PC-3 (cell line): ENCODE measurements around the gene NAA11. TPM values are rescaled to one million over a fixed set of nuclear protein-coding genes. Genes with fewer than 3 reads are reported as not detected.

Source experiments
- ATAC-seq: fragments of 200-7000 bp; cut with Tn5 transposase; 2 replicates; pipeline ENCODE4 v1.9.1; 2020; ENCODE audit warnings: mild to moderate bottlenecking, moderate library complexity
- BruUV-seq: library from RNA; stranded (reverse); fragments of 400-500 nt; replicated peaks from 2 replicates; lab custom pipeline; 2021; lab: Mats Ljungman, UMichigan
- CTCF ChIA-PET: fragments of 300-600 bp; sonication (Branson Sonifier 250); formaldehyde crosslinking; loops from one replicate; lab custom pipeline; 2022; ENCODE audit warnings: antibody characterized with exemption; lab: Charles Lee
- POLR2A ChIA-PET: fragments of 300-600 bp; sonication (Branson Sonifier 250); formaldehyde crosslinking; loops from one replicate; lab custom pipeline; 2022; ENCODE audit warnings: antibody characterized with exemption; ENCODE audit not compliant: unreplicated experiment; lab: Charles Lee
- DNase-seq: peaks from one replicate; pipeline ENCODE4 v3.0.0-alpha.2; 2015
- H2AFZ ChIP-seq: fragments of 300-600 bp; sonication (generic); 2 replicates; pipeline ENCODE4 v1.6.0; 2016; ENCODE audit warnings: antibody characterized with exemption, low read length
- H3F3A ChIP-seq: fragments of 300-600 bp; sonication (generic); one replicate; pipeline ENCODE4 v1.6.0; 2017; ENCODE audit warnings: antibody characterized with exemption, low read length, control low read depth, mild to moderate bottlenecking; ENCODE audit not compliant: unreplicated experiment
- H3K27ac ChIP-seq: fragments of 300-600 bp; sonication (generic); 2 replicates; pipeline ENCODE4 v1.5.1; 2016; ENCODE audit warnings: mild to moderate bottlenecking, low read length
- H3K27me3 ChIP-seq: fragments of 300-600 bp; sonication (generic); 2 replicates; pipeline ENCODE4 v1.6.1; 2016; ENCODE audit warnings: low read length, mixed read lengths
- H3K36me3 ChIP-seq: fragments of 300-600 bp; sonication (generic); 2 replicates; pipeline ENCODE4 v1.6.1; 2016; ENCODE audit warnings: low read depth, mixed run types, low read length, mixed read lengths
- H3K4me1 ChIP-seq: fragments of 300-600 bp; sonication (generic); 2 replicates; pipeline ENCODE4 v1.5.1; 2016; ENCODE audit warnings: low read length; ENCODE audit not compliant: insufficient read depth
- H3K4me2 ChIP-seq: fragments of 300-600 bp; sonication (generic); 2 replicates; pipeline ENCODE4 v1.6.0; 2016; ENCODE audit warnings: low read length
- H3K4me3 ChIP-seq: fragments of 300-600 bp; sonication (generic); 2 replicates; pipeline ENCODE4 v1.5.1; 2016; ENCODE audit warnings: mild to moderate bottlenecking, low read length, mixed read lengths
- H3K79me2 ChIP-seq: fragments of 300-600 bp; sonication (generic); 2 replicates; pipeline ENCODE4 v1.6.1; 2017; ENCODE audit warnings: low read length, mixed read lengths
- H3K9ac ChIP-seq: fragments of 300-600 bp; sonication (generic); 2 replicates; pipeline ENCODE4 v1.6.0; 2016; ENCODE audit warnings: mild to moderate bottlenecking, low read length
- H3K9me2 ChIP-seq: fragments of 300-600 bp; sonication (generic); replicated peaks from 2 replicates; pipeline ENCODE4 v1.6.1; 2016; ENCODE audit warnings: mixed run types, low read length, mixed read lengths
- H3K9me3 ChIP-seq: fragments of 300-600 bp; sonication (generic); 2 replicates; pipeline ENCODE4 v1.6.1; 2016; ENCODE audit warnings: low read length, mixed read lengths
- H4K20me1 ChIP-seq: fragments of 300-600 bp; sonication (generic); 2 replicates; pipeline ENCODE4 v1.6.1; 2016; ENCODE audit warnings: low read length, mixed read lengths
- CTCF ChIP-seq: fragments of 300-600 bp; sonication (generic); conservative IDR thresholded peaks from 2 replicates; pipeline ENCODE4 v1.5.1; 2017; ENCODE audit warnings: antibody characterized with exemption, low read depth, mild to moderate bottlenecking, low read length
- EZH2 ChIP-seq: fragments of 300-600 bp; sonication (generic); IDR thresholded peaks from one replicate; pipeline ENCODE4 v1.6.1; 2017; ENCODE audit warnings: antibody characterized with exemption, mild to moderate bottlenecking, low read length; ENCODE audit not compliant: unreplicated experiment
- EZH2phosphoT487 ChIP-seq: fragments of 300-600 bp; sonication (generic); IDR thresholded peaks from 2 replicates; pipeline ENCODE4 v1.6.1; 2018; ENCODE audit warnings: mild to moderate bottlenecking, antibody characterized with exemption, low read length, borderline replicate concordance
- intact Hi-C: fragments of 100-400 bp; cut with micrococcal nuclease; formaldehyde crosslinking; loops from 2 replicates; pipeline ENCODE4 v1.9.0; 2023
- total RNA-seq: library from RNA; depleted of rRNA; stranded (reverse); fragments of >200 nt; gene quantifications from 2 replicates; pipeline ENCODE4 v1.2.3, GENCODE V29; 2014

NAA11 gene
- total RNA-seq, 1 experiment from 2014 or later, result not detected

- no peak for ATAC-seq
- H3F3A ChIP-seq, result no peaks in the 10 kb centered on the region
- H4K20me1 ChIP-seq, result no peaks in the 10 kb centered on the region
- no peak overlapping the region for H3K4me2 ChIP-seq
- intact Hi-C loops, result no loop called here
- no peaks in the 10 kb centered on the region for H3K9me2 ChIP-seq
- CTCF ChIA-PET, result no interaction called here
- DNase-seq, result peak; percentile 30
- H3K9ac ChIP-seq, result no peak overlapping the region
- H3K79me2 ChIP-seq, result no peaks in the 10 kb centered on the region
- no TSS peak for BruUV-seq
- no peak overlapping the region for H2AFZ ChIP-seq
- no peaks in the 10 kb centered on the region for H3K36me3 ChIP-seq
- POLR2A ChIA-PET, result no interaction called here
- TF ChIP-seq EZH2phosphoT487 (no peak), EZH2 (no peak), CTCF (no peak)
- H3K27me3 ChIP-seq, result no peaks in the 10 kb centered on the region
- H3K4me1 ChIP-seq, result peaks cover 9% of the 10 kb centered on the region; the same call in 1 of the 2 replicates
- H3K27ac ChIP-seq, result no peak overlapping the region
- H3K4me3 ChIP-seq, result no peak overlapping the region
- H3K9me3 ChIP-seq, result no peaks in the 10 kb centered on the region
Measured at GRCh38 chr4:79334783-79335182, 8.9 kb upstream of the NAA11 start.

GRCh38 chr4:79334341-79334740, 8.5 kb upstream of the NAA11 start:
- POLR2A ChIA-PET, result no interaction called here

More at GRCh38 chr4:79334341-79334740, 8.5 kb upstream of the NAA11 start:
- Histone ChIP-seq H3K9me3 (no peaks in the 10 kb centered on the region), H3K4me2 (no peak overlapping the region), H3K27me3 (no peaks in the 10 kb centered on the region), H3K36me3 (no peaks in the 10 kb centered on the region), H3F3A (no peaks in the 10 kb centered on the region), H3K9ac (no peak overlapping the region), H2AFZ (no peak overlapping the region), H4K20me1 (no peaks in the 10 kb centered on the region), H3K4me1 (peaks cover 9% of the 10 kb centered on the region; the same call in 1 of the 2 replicates), H3K9me2 (no peaks in the 10 kb centered on the region), H3K4me3 (no peak overlapping the region), H3K79me2 (no peaks in the 10 kb centered on the region), H3K27ac (no peak overlapping the region)
- ATAC-seq, result no peak
- no TSS peak for BruUV-seq
- CTCF ChIA-PET, result no interaction called here
- intact Hi-C loops, result no loop called here
- no peak for TF ChIP-seq EZH2
- TF ChIP-seq CTCF, result no peak
- TF ChIP-seq EZH2phosphoT487, result no peak
- no peak for DNase-seq
